AG10803 (cell line): Measurements from ENCODE around the gene FAM240A.
"Not testable (repeated sequence)": the region's sequence is repeated elsewhere in the genome, so short reads cannot be mapped to it uniquely, and the experiment has no call there.

Source experiments
- DNase-seq: peaks from one replicate; pipeline ENCODE4 v3.0.0; 2010; ENCODE audit warnings: low read depth
- H3K4me3 ChIP-seq: 2 replicates; pipeline ENCODE4 v1.5.1; 2011; ENCODE audit warnings: mild to moderate bottlenecking, low read length, control low read depth
- CTCF ChIP-seq: conservative IDR thresholded peaks from 2 replicates; pipeline ENCODE4 v1.5.1; 2011; ENCODE audit warnings: mild to moderate bottlenecking, low read length, control low read depth, inconsistent platforms

FAM240A gene

GRCh38 chr3:46573701-46574100, 38.6 kb upstream of the FAM240A start:
- no peak overlapping the region for H3K4me3 ChIP-seq
- no peak for TF ChIP-seq CTCF
- DNase-seq = no peak

- no peak overlapping the region for H3K4me3 ChIP-seq
- TF ChIP-seq CTCF = no peak
- DNase-seq = no peak
Measured at GRCh38 chr3:46574243-46574646, 38.1 kb upstream of the FAM240A start.

DNA sequence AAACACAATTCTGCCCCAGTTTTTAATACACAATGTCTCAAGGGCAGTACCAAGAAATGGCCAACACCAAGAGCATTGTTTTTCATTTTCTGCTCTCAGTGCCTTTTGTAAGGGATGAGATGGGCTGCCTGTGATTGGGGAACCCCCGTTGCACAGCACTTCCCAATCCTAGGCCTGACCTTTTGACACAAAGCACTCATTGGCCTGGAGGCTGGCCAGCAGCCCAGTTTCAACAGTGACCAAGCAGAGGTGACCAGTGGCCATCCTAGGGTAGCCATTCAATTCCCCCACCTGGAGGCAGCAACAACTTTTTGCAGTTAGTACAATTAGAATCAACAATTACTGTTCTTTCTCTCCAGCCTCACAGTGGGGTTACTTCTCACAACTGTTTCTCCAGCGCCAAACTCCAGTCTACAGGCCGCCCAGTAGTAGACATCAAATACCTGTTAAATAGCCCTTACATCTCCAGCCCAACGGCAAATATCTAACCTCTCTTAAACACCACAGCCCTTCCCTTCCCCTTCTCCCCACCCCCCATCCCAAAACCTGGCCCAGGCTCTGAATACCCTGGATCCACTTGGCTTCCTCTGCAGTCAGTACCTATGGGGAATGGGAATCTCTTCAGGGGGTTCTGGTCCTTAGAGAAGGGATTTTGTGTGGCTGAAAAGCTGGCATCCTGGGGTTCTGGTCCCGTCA, 37.3 kb upstream of the FAM240A start:
- no peak overlapping the region for H3K4me3 ChIP-seq
- no peak for TF ChIP-seq CTCF

GRCh38 chr3:46575577-46576222, 36.6 kb upstream of the FAM240A start:
- no peak for DNase-seq
- TF ChIP-seq CTCF = no peak

More for the DNA sequence above, 37.3 kb upstream of the FAM240A start:
- DNase-seq = no peak

DNA sequence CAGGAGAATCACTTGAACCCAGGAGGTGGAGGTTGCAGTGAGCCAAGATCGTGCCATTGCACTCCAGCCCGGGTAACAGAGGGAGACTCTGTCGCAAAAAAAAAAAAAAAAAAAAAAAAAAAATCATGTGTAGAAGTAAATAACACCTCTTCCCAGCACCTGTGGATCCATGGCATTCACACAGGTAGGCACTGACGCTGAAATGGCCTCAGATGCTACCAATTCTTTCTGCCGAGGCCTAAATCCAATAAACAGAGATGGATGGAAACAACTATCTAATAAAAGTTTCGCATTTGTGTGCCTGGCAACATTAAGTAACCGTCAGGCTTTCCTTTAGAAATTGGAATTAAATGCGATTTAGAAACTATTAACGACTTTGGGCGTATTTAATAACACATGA, 35.9 kb upstream of the FAM240A start:
- DNase-seq = no peak
- TF ChIP-seq CTCF = no peak
- H3K4me3 ChIP-seq = no peak overlapping the region

More at GRCh38 chr3:46575577-46576222, 36.6 kb upstream of the FAM240A start:
- H3K4me3 ChIP-seq = no peak overlapping the region

DNA sequence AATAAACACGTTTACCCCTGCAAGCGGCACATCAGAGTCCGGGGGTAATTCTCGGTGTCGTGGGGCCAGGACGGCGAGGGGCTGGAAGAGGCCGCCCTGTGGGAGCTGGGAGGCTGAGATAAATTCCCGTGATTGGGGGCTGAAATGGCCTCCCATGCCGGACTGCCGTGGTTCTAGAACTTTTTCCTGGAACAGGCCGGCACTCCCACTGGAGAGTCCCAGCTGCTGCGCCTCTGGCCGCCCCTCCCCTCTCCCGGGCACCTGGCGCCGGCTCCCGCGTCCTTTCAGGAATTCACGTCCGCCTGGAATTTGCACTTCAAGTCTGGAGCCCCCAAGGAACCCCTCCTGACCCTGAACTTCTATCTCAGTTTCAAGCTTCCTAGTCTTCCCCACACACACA, 35.4 kb upstream of the FAM240A start:
- H3K4me3 ChIP-seq = no peak overlapping the region
- DNase-seq = no peak
- TF ChIP-seq CTCF = no peak

DNA sequence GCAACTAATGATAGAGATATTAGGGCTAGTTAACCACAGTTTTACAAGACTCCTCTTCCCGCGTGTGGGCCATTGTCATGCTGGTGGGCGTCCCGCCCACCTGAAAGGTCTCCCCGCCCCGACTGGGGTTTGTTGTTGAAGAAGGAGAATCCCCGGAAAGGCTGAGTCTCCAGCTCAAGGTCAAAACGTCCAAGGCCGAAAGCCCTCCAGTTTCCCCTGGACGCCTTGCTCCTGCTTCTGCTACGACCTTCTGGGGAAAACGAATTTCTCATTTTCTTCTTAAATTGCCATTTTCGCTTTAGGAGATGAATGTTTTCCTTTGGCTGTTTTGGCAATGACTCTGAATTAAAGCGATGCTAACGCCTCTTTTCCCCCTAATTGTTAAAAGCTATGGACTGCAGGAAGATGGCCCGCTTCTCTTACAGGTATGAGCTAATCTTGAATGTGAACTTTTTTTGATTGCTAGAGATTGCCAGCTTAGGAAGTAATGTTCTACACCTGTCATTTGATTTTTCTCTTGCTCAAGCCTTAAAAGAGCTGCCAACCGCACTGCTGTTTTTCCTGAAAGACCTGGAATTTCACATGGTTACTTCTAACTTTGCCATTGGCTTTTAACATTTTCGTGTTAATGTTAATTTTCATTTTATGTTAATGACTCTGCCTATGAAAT, 34.6 kb upstream of the FAM240A start:
- not testable (repeated sequence) for H3K4me3 ChIP-seq, DNase-seq
